Neural cell (in vitro differentiated cells): ENCODE measurements around the gene NPPA. TPM values are rescaled to one million over a fixed set of nuclear protein-coding genes. Genes with fewer than 3 reads are reported as not detected.

Experiments used
- H2AFZ ChIP-seq: fragments of 200-600, 300-800 bp; sonication (generic), shearing (Covaris generic); 2 replicates; pipeline ENCODE4 v1.6.0; 2014; ENCODE audit warnings: low read depth, mild to moderate bottlenecking, antibody characterized with exemption, low read length, moderate library complexity
- H3F3A ChIP-seq: fragments of 200-600 bp; shearing (Covaris generic); 2 replicates; pipeline ENCODE4 v1.6.1; 2016; ENCODE audit warnings: mild to moderate bottlenecking, moderate library complexity, mixed read lengths, antibody characterized with exemption, low read length; ENCODE audit not compliant: insufficient read depth, poor library complexity, severe bottlenecking
- H3K27ac ChIP-seq: fragments of 200-600, 300-800 bp; sonication (generic), shearing (Covaris generic); 2 replicates; pipeline ENCODE4 v1.5.1; 2014; ENCODE audit warnings: mild to moderate bottlenecking, low read length, moderate library complexity
- H3K27me3 ChIP-seq: fragments of 300-800, 200-600 bp; sonication (generic), shearing (Covaris generic); 2 replicates; pipeline ENCODE4 v1.6.0; 2014; ENCODE audit warnings: mild to moderate bottlenecking, low read depth, low read length, moderate library complexity; ENCODE audit not compliant: insufficient read depth
- H3K36me3 ChIP-seq: fragments of 300-800, 200-600 bp; sonication (generic), shearing (Covaris generic); 2 replicates; pipeline ENCODE4 v1.5.1; 2014; ENCODE audit warnings: mild to moderate bottlenecking, antibody characterized with exemption, low read length, moderate library complexity; ENCODE audit not compliant: insufficient read depth
- H3K4me2 ChIP-seq: fragments of 300-800, 200-600 bp; sonication (generic), shearing (Covaris generic); 2 replicates; pipeline ENCODE4 v1.6.0; 2014; ENCODE audit warnings: mild to moderate bottlenecking, low read length
- H3K4me3 ChIP-seq: fragments of 300-800, 200-600 bp; sonication (generic), shearing (Covaris generic); 2 replicates; pipeline ENCODE4 v1.5.1; 2014; ENCODE audit warnings: mild to moderate bottlenecking, low read length, moderate library complexity
- H3K79me2 ChIP-seq: fragments of 200-600 bp; shearing (Covaris generic); replicated peaks from 2 replicates; pipeline ENCODE4 v1.6.0; 2014; ENCODE audit warnings: mild to moderate bottlenecking, low read length, moderate library complexity; ENCODE audit not compliant: insufficient read depth
- H3K9ac ChIP-seq: fragments of 300-800, 200-600 bp; sonication (generic), shearing (Covaris generic); 2 replicates; pipeline ENCODE4 v1.6.1; 2016; ENCODE audit warnings: mild to moderate bottlenecking, low read length, mixed read lengths
- H3K9me2 ChIP-seq: fragments of 200-600 bp; shearing (Covaris generic); 2 replicates; pipeline ENCODE4 v1.6.1; 2016; ENCODE audit warnings: mild to moderate bottlenecking, low read length, mixed read lengths; ENCODE audit not compliant: insufficient read depth
- H3K9me3 ChIP-seq: fragments of 200-600, 300-800 bp; sonication (generic), shearing (Covaris generic); 2 replicates; pipeline ENCODE4 v1.6.1; 2016; ENCODE audit warnings: mild to moderate bottlenecking, mixed run types, low read length, moderate library complexity, mixed read lengths
- H4K20me1 ChIP-seq: fragments of 200-600 bp; shearing (Covaris generic); 2 replicates; pipeline ENCODE4 v1.6.1; 2016; ENCODE audit warnings: mild to moderate bottlenecking, mixed run types; ENCODE audit not compliant: insufficient read depth
- CTCF ChIP-seq: fragments of 450-650 bp; IDR thresholded peaks from 2 replicates; pipeline ENCODE4 v1.5.1; 2014; ENCODE audit warnings: antibody characterized with exemption, mild to moderate bottlenecking, moderate library complexity; ENCODE audit not compliant: poor library complexity, severe bottlenecking
- EP300 ChIP-seq: fragments of 450-650 bp; conservative IDR thresholded peaks from 2 replicates; pipeline ENCODE4 v1.6.1; 2014; ENCODE audit warnings: antibody characterized with exemption, mild to moderate bottlenecking, moderate library complexity; ENCODE audit not compliant: poor library complexity, severe bottlenecking
- EZH2 ChIP-seq: fragments of 200-600, 300-800 bp; shearing (Covaris generic), sonication (generic); IDR thresholded peaks from 2 replicates; pipeline ENCODE4 v1.6.1; 2014; ENCODE audit warnings: antibody characterized with exemption, low read length, borderline replicate concordance, mild to moderate bottlenecking; ENCODE audit not compliant: insufficient read depth, poor library complexity, severe bottlenecking
- RAD21 ChIP-seq: fragments of 450-650 bp; conservative IDR thresholded peaks from 2 replicates; pipeline ENCODE4 v1.6.1; 2014; ENCODE audit warnings: antibody characterized with exemption, mild to moderate bottlenecking, moderate library complexity
- REST ChIP-seq: IDR thresholded peaks from 2 replicates; pipeline ENCODE4 v1.6.1; 2012; ENCODE audit warnings: borderline replicate concordance
- SMC3 ChIP-seq: fragments of 450-650 bp; conservative IDR thresholded peaks from 2 replicates; pipeline ENCODE4 v1.6.1; 2014; ENCODE audit warnings: antibody characterized with exemption, mild to moderate bottlenecking, moderate library complexity; ENCODE audit not compliant: poor library complexity
- polyA plus RNA-seq: library from polyadenylated mRNA; depleted of rRNA; stranded (reverse); fragments of >200 nt; gene quantifications from 2 replicates; pipeline ENCODE4 v1.2.3, GENCODE V29; 2014

Gene NPPA
- polyA plus RNA-seq, 1 donor from 2014 or later = not detected

GRCh38 chr1:11893907-11894251 lies 46.3 kb upstream of the NPPA start:
- Histone ChIP-seq H3K27ac (no peak overlapping the region), H4K20me1 (no peaks in the 10 kb centered on the region), H3K9me3 (no peaks in the 10 kb centered on the region), H3K9me2 (no peaks in the 10 kb centered on the region), H3K4me2 (no peak overlapping the region), H3K27me3 (peaks cover 8% of the 10 kb centered on the region), H2AFZ (no peak overlapping the region), H3K36me3 (no peaks in the 10 kb centered on the region), H3K9ac (no peak overlapping the region), H3K79me2 (no peaks in the 10 kb centered on the region), H3K4me3 (no peak overlapping the region), H3F3A (no peaks in the 10 kb centered on the region)
- peak; percentile 68 for TF ChIP-seq CTCF
- TF ChIP-seq RAD21 = peak; percentile 72
- no peak for TF ChIP-seq EZH2
- TF ChIP-seq SMC3 = peak; percentile 78
- no peak for TF ChIP-seq REST

GRCh38 chr1:11891433-11892186 lies 44.0 kb upstream of the NPPA start:
- Histone ChIP-seq H2AFZ (no peak overlapping the region), H3K4me3 (no peak overlapping the region), H3K9me3 (no peaks in the 10 kb centered on the region), H3K36me3 (no peaks in the 10 kb centered on the region), H3F3A (no peaks in the 10 kb centered on the region), H4K20me1 (no peaks in the 10 kb centered on the region), H3K9me2 (no peaks in the 10 kb centered on the region), H3K4me2 (no peak overlapping the region), H3K27me3 (no peaks in the 10 kb centered on the region), H3K79me2 (no peaks in the 10 kb centered on the region), H3K27ac (no peak overlapping the region), H3K9ac (no peak overlapping the region)
- TF ChIP-seq EP300 = no peak
- no peak for TF ChIP-seq REST
